ENCODE measurements around the gene CHD5.

DNA sequence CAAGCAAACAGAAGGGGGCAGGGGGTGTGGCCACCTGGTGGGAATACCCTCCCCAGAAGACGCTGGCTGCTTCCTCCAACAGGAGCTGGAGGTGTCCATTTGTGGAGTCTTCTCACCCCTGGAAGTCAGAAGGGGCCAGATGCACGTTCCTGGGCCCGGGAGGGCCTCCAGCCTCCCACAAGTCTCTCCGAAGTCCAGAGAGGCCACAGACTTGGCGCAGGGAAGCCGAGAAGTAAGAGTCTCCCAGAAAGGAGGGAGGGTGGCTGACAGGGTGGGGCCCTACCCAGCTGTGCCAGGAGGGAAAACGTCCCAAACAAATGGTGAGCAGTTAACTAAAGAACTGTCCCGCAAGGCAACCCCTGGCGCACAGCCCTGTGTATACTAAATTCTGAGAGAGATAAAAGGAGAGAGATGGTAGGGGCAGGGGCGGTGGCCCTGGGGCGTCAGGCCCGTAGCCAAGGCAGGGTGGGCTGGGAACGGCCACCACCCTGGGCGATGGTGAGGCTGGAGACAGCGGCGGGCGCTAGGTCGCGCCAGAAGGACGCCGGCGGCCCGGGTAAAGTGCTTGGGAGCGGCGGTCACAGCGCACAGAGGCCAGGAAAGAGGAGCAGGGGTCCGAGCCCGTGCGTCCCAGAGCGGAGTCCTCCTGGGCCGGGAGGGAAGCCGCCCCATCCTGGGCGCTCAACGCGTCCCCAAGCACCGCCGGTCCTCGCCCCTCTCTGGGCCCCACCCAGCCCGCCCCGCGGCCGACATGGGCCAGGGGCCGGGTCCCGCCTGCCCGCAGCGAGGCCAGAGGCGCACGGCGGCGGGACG lies 1.2 kb downstream of the CHD5 start:
- TF ChIP-seq, protein P1, sequence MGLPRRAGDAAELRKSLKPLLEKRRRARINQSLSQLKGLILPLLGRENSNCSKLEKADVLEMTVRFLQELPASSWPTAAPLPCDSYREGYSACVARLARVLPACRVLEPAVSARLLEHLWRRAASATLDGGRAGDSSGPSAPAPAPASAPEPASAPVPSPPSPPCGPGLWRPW (IDR thresholded peaks at IDR 0.05), result no peak
- TF ChIP-seq RAD21 (conservative IDR thresholded peaks at IDR 0.05 in 1 of 2, IDR thresholded peaks at IDR 0.05 in 1 of 2) (no peak), EP300 (IDR thresholded peaks at IDR 0.05) (no peak)
